Measurements from ENCODE around the gene INF2.

The INF2 gene

DNA sequence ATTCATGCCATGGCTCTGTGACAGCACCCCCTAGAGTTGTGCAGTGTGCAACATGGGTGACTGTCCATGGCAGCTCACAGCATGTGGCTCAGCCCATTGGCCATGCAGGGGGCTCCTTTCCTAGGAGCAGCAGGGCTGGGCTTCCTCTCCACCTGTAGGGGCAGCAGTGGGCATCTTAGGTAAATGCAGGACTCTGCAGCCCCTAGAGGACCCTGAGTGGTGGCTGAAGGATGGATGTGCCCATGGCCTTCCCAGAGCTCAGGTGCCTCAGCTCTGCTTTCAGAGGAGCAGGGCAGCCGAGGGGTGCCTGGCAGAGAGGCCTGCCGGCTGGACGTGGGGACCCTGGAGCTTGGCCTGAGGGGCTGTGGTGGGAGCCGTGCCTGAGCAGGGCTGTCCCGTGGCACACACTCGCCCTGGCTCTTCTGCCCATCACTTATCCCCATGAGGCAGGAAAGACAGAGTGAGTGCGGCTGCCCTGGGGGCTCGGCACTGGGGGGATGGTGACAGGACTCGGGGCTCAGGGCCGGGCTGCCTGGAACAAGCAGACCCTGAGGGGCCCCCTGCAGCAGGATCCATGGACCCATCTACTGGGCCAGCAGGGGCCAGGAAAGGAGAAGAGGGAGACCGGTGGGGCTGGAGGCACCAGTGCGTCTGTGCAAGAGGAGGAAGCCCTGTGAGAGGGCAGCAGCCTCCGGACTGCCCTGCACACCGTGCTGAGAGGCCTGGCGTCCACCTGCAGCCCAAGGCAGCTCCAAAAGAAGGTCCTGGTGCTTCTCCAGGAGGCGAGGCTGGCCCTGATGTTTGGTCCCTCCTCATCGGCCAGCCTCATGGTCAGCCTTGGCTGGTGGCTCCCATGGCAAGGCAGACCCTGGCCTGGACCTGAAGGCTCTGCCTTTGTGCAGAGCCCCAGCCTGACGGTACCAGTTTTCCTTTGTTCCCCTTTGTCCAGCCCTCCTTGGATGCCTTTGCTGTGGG, 42.2 kb downstream of the INF2 start:
- no peaks in the 10 kb centered on the region for H3K9me3 Mint-ChIP-seq
- H3K36me3 Mint-ChIP-seq (ENCODE audit: low read depth), result no peaks in the 10 kb centered on the region
- no peaks in the 10 kb centered on the region for H3K4me1 Mint-ChIP-seq
- H3K27ac Mint-ChIP-seq, result no peak overlapping the region
- TF ChIP-seq, protein P1, sequence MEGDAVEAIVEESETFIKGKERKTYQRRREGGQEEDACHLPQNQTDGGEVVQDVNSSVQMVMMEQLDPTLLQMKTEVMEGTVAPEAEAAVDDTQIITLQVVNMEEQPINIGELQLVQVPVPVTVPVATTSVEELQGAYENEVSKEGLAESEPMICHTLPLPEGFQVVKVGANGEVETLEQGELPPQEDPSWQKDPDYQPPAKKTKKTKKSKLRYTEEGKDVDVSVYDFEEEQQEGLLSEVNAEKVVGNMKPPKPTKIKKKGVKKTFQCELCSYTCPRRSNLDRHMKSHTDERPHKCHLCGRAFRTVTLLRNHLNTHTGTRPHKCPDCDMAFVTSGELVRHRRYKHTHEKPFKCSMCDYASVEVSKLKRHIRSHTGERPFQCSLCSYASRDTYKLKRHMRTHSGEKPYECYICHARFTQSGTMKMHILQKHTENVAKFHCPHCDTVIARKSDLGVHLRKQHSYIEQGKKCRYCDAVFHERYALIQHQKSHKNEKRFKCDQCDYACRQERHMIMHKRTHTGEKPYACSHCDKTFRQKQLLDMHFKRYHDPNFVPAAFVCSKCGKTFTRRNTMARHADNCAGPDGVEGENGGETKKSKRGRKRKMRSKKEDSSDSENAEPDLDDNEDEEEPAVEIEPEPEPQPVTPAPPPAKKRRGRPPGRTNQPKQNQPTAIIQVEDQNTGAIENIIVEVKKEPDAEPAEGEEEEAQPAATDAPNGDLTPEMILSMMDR (IDR thresholded peaks at IDR 0.05; ENCODE audit: unreplicated experiment in 3 of 3), result peak in 2 of 3 experiments; percentile 12 to 26
- H3K27me3 Mint-ChIP-seq (ENCODE audit: low read depth), result no peaks in the 10 kb centered on the region
- no peak overlapping the region for H3K4me3 Mint-ChIP-seq

DNA sequence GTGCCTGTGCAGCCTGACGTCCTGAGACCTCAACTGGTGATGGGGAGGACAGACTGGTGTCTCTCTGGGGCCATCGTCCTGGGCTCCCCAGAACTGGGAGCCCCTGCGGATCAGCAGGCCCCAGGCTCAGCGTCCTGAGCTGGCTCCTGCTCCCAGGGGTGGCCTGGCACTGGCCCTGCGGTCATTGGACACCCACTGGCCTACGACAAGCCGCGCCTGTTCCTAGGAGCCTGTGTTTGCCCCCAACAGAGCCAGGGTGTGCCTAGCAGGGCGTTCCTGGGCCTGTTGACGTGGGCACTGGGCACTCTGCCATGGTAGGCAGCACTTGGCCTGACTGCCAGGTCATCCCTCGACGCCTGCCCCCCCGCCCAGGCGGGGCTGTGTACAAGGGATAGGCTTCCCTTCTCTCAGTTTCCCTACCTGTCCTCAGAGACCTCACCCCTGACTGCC, 43.0 kb downstream of the INF2 start:
- no peak overlapping the region for H3K4me3 Mint-ChIP-seq
- TF ChIP-seq, protein P1 (IDR thresholded peaks at IDR 0.05; ENCODE audit: unreplicated experiment in 3 of 3), result no peak
- no peaks in the 10 kb centered on the region for H3K9me3 Mint-ChIP-seq
- no peaks in the 10 kb centered on the region for H3K36me3 Mint-ChIP-seq (ENCODE audit: low read depth)
- H3K27ac Mint-ChIP-seq, result no peak overlapping the region
- H3K4me1 Mint-ChIP-seq, result no peaks in the 10 kb centered on the region
- no peaks in the 10 kb centered on the region for H3K27me3 Mint-ChIP-seq (ENCODE audit: low read depth)

DNA sequence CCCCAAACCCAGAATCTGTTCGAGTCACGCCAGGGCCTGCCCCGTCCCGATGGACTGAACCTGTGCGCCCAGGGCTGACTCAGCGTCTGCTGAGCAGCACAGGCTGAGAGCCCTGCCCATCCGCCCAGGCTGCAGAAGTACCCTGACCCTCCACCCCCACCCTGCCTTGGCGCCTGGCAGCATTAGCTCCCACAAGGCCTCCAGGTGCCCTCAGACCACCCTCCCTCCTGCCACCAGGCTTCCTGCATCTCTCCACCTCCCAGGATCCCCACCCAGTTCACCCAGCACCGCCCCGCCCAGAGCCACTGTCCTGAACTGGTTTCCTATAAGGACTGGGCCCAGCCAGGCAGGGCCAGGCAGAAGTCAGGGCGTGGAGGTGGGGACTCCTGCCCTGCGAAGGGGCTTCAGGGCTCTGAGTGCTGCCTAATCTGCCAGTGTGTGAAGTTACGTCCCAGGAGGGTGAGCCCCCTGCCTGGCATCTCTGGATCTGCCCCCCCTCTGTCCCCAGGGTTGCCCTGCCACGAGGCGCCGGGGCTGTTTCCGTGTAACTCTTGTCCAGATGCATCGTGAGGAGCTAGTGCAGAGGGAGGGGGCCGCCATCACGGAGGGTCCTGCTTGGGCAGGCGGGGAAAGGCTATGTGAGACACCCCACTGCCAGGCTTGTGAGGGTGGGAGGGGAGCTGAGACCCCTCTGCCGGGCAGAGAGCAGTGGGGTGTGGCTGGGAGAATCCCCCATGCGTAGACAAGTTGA, 43.7 kb downstream of the INF2 start:
- no peaks in the 10 kb centered on the region for H3K9me3 Mint-ChIP-seq
- no peaks in the 10 kb centered on the region for H3K27me3 Mint-ChIP-seq (ENCODE audit: low read depth)
- no peak overlapping the region for H3K27ac Mint-ChIP-seq
- no peak overlapping the region for H3K4me3 Mint-ChIP-seq
- H3K36me3 Mint-ChIP-seq (ENCODE audit: low read depth), result no peaks in the 10 kb centered on the region
- H3K4me1 Mint-ChIP-seq, result no peaks in the 10 kb centered on the region
- TF ChIP-seq, protein P1 (IDR thresholded peaks at IDR 0.05; ENCODE audit: unreplicated experiment in 3 of 3), result no peak

DNA sequence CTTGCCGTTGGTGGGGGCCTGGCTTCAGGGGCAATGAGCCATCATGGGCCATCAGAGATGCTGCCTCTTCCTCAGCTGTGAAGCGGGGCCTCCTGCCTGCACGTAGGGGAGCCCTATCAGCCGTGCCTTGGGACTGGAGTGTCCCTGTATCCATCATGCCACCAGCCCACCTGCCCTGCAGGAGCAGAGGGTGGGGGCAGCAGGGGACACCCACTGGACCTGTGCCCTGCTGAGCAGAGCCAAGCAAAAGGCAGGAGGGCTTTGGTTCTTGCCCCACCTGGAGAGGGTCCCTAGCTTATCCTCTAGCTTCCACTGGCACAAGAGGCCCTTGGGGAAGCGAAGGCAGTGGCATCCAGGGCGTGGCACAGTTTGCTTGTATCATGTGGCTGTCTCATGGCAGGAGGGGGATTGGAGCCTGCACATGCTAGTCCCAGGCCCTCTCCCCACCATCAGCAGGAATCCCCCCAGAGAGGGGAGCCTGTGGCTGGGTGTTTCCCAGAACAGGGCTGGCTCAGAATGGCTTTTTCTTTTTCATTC, 44.7 kb downstream of the INF2 start:
- no peaks in the 10 kb centered on the region for H3K27me3 Mint-ChIP-seq (ENCODE audit: low read depth)
- H3K27ac Mint-ChIP-seq, result no peak overlapping the region
- H3K4me1 Mint-ChIP-seq, result no peaks in the 10 kb centered on the region
- TF ChIP-seq, protein P1 (IDR thresholded peaks at IDR 0.05; ENCODE audit: unreplicated experiment in 3 of 3), result no peak
- no peaks in the 10 kb centered on the region for H3K36me3 Mint-ChIP-seq (ENCODE audit: low read depth)
- no peak overlapping the region for H3K4me3 Mint-ChIP-seq
- H3K9me3 Mint-ChIP-seq, result no peaks in the 10 kb centered on the region

DNA sequence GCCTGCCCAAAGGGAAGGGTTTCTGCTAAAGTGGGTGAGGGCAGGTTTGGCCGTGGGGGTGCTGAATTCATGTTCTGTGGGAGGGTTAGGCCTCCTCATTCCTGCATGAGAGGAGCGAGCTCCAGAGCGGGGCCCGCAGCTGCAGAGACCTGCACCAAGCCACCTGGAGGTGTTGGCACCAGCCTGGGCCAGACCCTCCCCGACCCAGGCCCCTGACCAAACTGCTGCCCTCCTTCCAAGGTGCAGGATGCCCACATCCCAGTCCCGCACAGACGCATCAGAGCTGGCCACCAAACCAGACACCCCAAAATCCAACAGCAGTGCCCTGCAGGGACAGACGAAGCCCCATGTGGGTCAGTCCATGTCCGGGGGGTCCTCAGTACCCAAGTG, 45.2 kb downstream of the INF2 start:
- H3K4me3 Mint-ChIP-seq, result no peak overlapping the region
- H3K27ac Mint-ChIP-seq, result no peak overlapping the region
- no peaks in the 10 kb centered on the region for H3K9me3 Mint-ChIP-seq
- TF ChIP-seq, protein P1 (IDR thresholded peaks at IDR 0.05; ENCODE audit: unreplicated experiment in 3 of 3), result no peak
- H3K36me3 Mint-ChIP-seq (ENCODE audit: low read depth), result no peaks in the 10 kb centered on the region
- no peaks in the 10 kb centered on the region for H3K27me3 Mint-ChIP-seq (ENCODE audit: low read depth)
- no peaks in the 10 kb centered on the region for H3K4me1 Mint-ChIP-seq
